GM12878 (cell line): ENCODE measurements around the gene OPCML. TPM values are rescaled to one million over a fixed set of nuclear protein-coding genes. Genes with fewer than 3 reads are reported as not detected.

Source experiments
- ATAC-seq: fragments of 200-7000 bp; cut with Tn5 transposase; 3 replicates; pipeline ENCODE4 v1.9.1; 2020; ENCODE audit warnings: mild to moderate bottlenecking, moderate library complexity
- BruUV-seq: library from RNA; stranded (reverse); fragments of 400-500 nt; replicated peaks from 2 replicates; lab custom pipeline; 2021; lab: Mats Ljungman, UMichigan
- CTCF ChIA-PET: fragments of 300-600 bp; sonication (Branson Sonifier 250); formaldehyde crosslinking; extraction: SDS; loops from one replicate; lab custom pipeline; 2021; ENCODE audit warnings: inconsistent platforms; lab: Yijun Ruan, JAX
- POLR2A ChIA-PET: fragments of 350-600 bp; formaldehyde crosslinking; extraction: SDS; loops from one replicate; lab custom pipeline; 2021; ENCODE audit warnings: inconsistent platforms; lab: Charles Lee
- RAD21 ChIA-PET: fragments of 300-600 bp; sonication (Branson Sonifier 250); formaldehyde crosslinking; loops from one replicate; lab custom pipeline; 2023; ENCODE audit warnings: antibody characterized with exemption; ENCODE audit not compliant: unreplicated experiment; lab: Charles Lee
- SMC1A ChIA-PET: fragments of 300-600 bp; sonication (Branson Sonifier 250); formaldehyde crosslinking; loops from one replicate; lab custom pipeline; 2023; ENCODE audit not compliant: unreplicated experiment, uncharacterized antibody; lab: Charles Lee
- DNase-seq: peaks from one replicate; pipeline ENCODE4 v3.0.0-alpha.2; 2011; ENCODE audit warnings: low read depth, low spot score
- FAIRE-seq: peaks from 3 replicates; lab custom pipeline; 2011; peaks lifted over from hg19 to GRCh38; lab: Jason Lieb, UNC
- H2AFZ ChIP-seq: 2 replicates; pipeline ENCODE4 v1.6.0; 2011; ENCODE audit warnings: low read depth, low read length, control low read depth; ENCODE audit not compliant: control insufficient read depth
- H3K27ac ChIP-seq: 2 replicates; pipeline ENCODE4 v1.5.1; 2011; ENCODE audit warnings: control low read depth; ENCODE audit not compliant: control insufficient read depth, insufficient read depth
- H3K27me3 ChIP-seq, 2 experiments: replicated peaks in 1 of 2; 2 replicates each; pipeline versions ENCODE4 v1.6.0 to v1.6.1; 2011; ENCODE audit warnings: low read length in 1 of 2; ENCODE audit not compliant: control insufficient read depth in 2 of 2, insufficient read depth in 2 of 2
- H3K36me3 ChIP-seq, 2 experiments: 2 replicates each; pipeline ENCODE4 v1.5.1; 2011; ENCODE audit warnings: low read length in 1 of 2; ENCODE audit not compliant: control insufficient read depth in 2 of 2, insufficient read depth in 2 of 2
- H3K4me1 ChIP-seq: 2 replicates; pipeline ENCODE4 v1.6.1; 2011; ENCODE audit warnings: mild to moderate bottlenecking, low read length, moderate library complexity, mixed read lengths; ENCODE audit not compliant: control insufficient read depth, insufficient read depth
- H3K4me2 ChIP-seq: 2 replicates; pipeline ENCODE4 v1.6.0; 2011; ENCODE audit warnings: control low read depth; ENCODE audit not compliant: control insufficient read depth, insufficient read depth
- H3K4me3 ChIP-seq: fragments of 200-600 bp; sonication (generic); 2 replicates; pipeline ENCODE4 v1.5.1; 2016
- H3K79me2 ChIP-seq: 2 replicates; pipeline ENCODE4 v1.6.0; 2011; ENCODE audit warnings: low read length; ENCODE audit not compliant: control insufficient read depth, insufficient read depth
- H3K9ac ChIP-seq: 2 replicates; pipeline ENCODE4 v1.8.0; 2011; ENCODE audit warnings: low read length, control low read depth, mixed read lengths; ENCODE audit not compliant: control insufficient read depth, insufficient read depth
- H3K9me3 ChIP-seq: replicated peaks from 3 replicates; pipeline ENCODE4 v1.5.1; 2011; ENCODE audit warnings: mild to moderate bottlenecking, low read length; ENCODE audit not compliant: control insufficient read depth, insufficient read depth
- H4K20me1 ChIP-seq: 2 replicates; pipeline ENCODE4 v1.6.0; 2011; ENCODE audit not compliant: control insufficient read depth, insufficient read depth
- LARP7 ChIP-seq: fragments of 450-650 bp; IDR thresholded peaks from 2 replicates; pipeline ENCODE4 v1.6.1; 2017; ENCODE audit warnings: mild to moderate bottlenecking
- SUPT20H ChIP-seq: IDR thresholded peaks from 2 replicates; pipeline ENCODE4 v1.6.1; 2011; ENCODE audit warnings: low read depth, mild to moderate bottlenecking, low read length, moderate library complexity, borderline replicate concordance; ENCODE audit not compliant: control insufficient read depth
- ZNF592 ChIP-seq: fragments of 450-650 bp; IDR thresholded peaks from 2 replicates; pipeline ENCODE4 v1.6.1; 2017; ENCODE audit warnings: mild to moderate bottlenecking, moderate library complexity
- ZZZ3 ChIP-seq: IDR thresholded peaks from 2 replicates; pipeline ENCODE4 v1.6.1; 2011; ENCODE audit warnings: low read depth; ENCODE audit not compliant: control insufficient read depth, insufficient read length
- in situ Hi-C: fragments of 300-500 bp; cut with MboI; formaldehyde crosslinking; loops from 9 replicates; pipeline ENCODE4 v1.14.3; 2018; ENCODE audit warnings: mixed read lengths
- intact Hi-C: fragments of 100-400 bp; cut with micrococcal nuclease; formaldehyde crosslinking; loops from one replicate; pipeline ENCODE4 v1.14.2; 2022; ENCODE audit not compliant: unreplicated experiment
- polyA plus RNA-seq, 11 experiments: library from polyadenylated mRNA; depleted of rRNA in 4 of 11; unstranded in 6 of 11; stranded (reverse) in 5 of 11; fragments of >200 nt; fragmentation: Nextera tagmentation in 4 of 11; fragmentation: Illumina TruSeq in 1 of 11; extraction: Ambion mirVana in 4 of 11; extraction: Trizol in 1 of 11; gene quantifications; 1 replicate in 1 of 11; 2 replicates in 10 of 11; pipeline versions ENCODE4 v1.2.1 to v1.2.3, GENCODE V29; 2011 to 2016; ENCODE audit warnings: inconsistent platforms in 2 of 11, missing spikeins in 2 of 11, low read depth in 1 of 11
- total RNA-seq, 4 experiments: library from RNA; depleted of rRNA in 3 of 4; stranded (reverse); fragments of >200 nt in 3 of 4; fragmentation: Illumina TruSeq in 1 of 4; extraction: Trizol in 1 of 4; gene quantifications; 2 replicates each; pipeline versions ENCODE4 v1.2.1 to v1.2.3, GENCODE V29; 2013 to 2021
- TF ChIP-seq, protein P1 (sequence below), 3 experiments: IDR thresholded peaks in 2 of 3; conservative IDR thresholded peaks in 1 of 3; 2 replicates each; pipeline ENCODE4 v1.5.1; 2011; ENCODE audit warnings: low read depth in 3 of 3, low read length in 3 of 3, mild to moderate bottlenecking in 3 of 3, control low read depth in 2 of 3, moderate library complexity in 2 of 3, inconsistent platforms in 1 of 3, mixed read lengths in 1 of 3; ENCODE audit not compliant: control insufficient read depth in 2 of 3, insufficient read depth in 1 of 3; ENCODE audit errors: extremely low read depth in 1 of 3
- TF ChIP-seq, protein P2 (sequence below): fragments of 450-650 bp; formaldehyde crosslinking; IDR thresholded peaks from 2 replicates; pipeline ENCODE4 v1.4.0; 2022; ENCODE audit warnings: mild to moderate bottlenecking, moderate library complexity
- TF ChIP-seq, protein P3 (sequence below): IDR thresholded peaks from 2 replicates; pipeline ENCODE4 v1.6.1; 2011; ENCODE audit warnings: low read depth, low read length, improper control_type of control experiment, borderline replicate concordance
- TF ChIP-seq, protein P4 (sequence below): IDR thresholded peaks from 2 replicates; pipeline ENCODE4 v1.6.1; 2011; ENCODE audit warnings: low read depth, mild to moderate bottlenecking, low read length, moderate library complexity, borderline replicate concordance; ENCODE audit errors: extremely low read depth

Gene OPCML
- total and polyA plus RNA-seq, 10 of the 15 experiments (the other 5 are each of a cell fraction or from before 2014, with no cell fraction given): 0.84 TPM; not detected in 9

GRCh38 chr11:132499661-132500060 lies 1032.6 kb downstream of the OPCML start (continued):
- TF ChIP-seq, protein P1, sequence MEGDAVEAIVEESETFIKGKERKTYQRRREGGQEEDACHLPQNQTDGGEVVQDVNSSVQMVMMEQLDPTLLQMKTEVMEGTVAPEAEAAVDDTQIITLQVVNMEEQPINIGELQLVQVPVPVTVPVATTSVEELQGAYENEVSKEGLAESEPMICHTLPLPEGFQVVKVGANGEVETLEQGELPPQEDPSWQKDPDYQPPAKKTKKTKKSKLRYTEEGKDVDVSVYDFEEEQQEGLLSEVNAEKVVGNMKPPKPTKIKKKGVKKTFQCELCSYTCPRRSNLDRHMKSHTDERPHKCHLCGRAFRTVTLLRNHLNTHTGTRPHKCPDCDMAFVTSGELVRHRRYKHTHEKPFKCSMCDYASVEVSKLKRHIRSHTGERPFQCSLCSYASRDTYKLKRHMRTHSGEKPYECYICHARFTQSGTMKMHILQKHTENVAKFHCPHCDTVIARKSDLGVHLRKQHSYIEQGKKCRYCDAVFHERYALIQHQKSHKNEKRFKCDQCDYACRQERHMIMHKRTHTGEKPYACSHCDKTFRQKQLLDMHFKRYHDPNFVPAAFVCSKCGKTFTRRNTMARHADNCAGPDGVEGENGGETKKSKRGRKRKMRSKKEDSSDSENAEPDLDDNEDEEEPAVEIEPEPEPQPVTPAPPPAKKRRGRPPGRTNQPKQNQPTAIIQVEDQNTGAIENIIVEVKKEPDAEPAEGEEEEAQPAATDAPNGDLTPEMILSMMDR (IDR thresholded peaks at IDR 0.05 in 2 of 3, conservative IDR thresholded peaks at IDR 0.05 in 1 of 3; ENCODE audit: control insufficient read depth in 2 of 3, extremely low read depth in 1 of 3, insufficient read depth in 1 of 3, low read depth in 3 of 3, low read length in 3 of 3): no peak
- TF ChIP-seq, protein P2, sequence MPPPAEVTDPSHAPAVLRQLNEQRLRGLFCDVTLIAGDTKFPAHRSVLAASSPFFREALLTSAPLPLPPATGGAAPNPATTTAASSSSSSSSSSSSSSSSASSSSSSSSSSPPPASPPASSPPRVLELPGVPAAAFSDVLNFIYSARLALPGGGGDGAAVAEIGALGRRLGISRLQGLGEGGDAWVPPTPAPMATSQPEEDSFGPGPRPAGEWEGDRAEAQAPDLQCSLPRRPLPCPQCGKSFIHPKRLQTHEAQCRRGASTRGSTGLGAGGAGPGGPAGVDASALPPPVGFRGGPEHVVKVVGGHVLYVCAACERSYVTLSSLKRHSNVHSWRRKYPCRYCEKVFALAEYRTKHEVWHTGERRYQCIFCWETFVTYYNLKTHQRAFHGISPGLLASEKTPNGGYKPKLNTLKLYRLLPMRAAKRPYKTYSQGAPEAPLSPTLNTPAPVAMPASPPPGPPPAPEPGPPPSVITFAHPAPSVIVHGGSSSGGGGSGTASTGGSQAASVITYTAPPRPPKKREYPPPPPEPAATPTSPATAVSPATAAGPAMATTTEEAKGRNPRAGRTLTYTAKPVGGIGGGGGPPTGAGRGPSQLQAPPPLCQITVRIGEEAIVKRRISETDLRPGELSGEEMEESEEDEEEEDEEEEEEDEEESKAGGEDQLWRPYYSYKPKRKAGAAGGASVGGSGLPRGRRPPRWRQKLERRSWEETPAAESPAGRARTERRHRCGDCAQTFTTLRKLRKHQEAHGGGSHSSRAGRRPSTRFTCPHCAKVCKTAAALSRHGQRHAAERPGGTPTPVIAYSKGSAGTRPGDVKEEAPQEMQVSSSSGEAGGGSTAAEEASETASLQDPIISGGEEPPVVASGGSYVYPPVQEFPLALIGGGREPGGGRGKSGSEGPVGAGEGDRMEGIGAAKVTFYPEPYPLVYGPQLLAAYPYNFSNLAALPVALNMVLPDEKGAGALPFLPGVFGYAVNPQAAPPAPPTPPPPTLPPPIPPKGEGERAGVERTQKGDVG (CRISPR knock-in tag): no peak
- no peak for TF ChIP-seq SUPT20H

GRCh38 chr11:132496341-132496740 lies 1036.0 kb downstream of the OPCML start:
- H3K4me3 ChIP-seq: no peak overlapping the region
- H3K27me3 ChIP-seq: no peaks in the 10 kb centered on the region
- H2AFZ ChIP-seq: no peak overlapping the region
- RAD21 ChIA-PET: no interaction called here
- no peak overlapping the region for H3K9ac ChIP-seq
- no peaks in the 10 kb centered on the region for H4K20me1 ChIP-seq
- intact Hi-C loops: no loop called here
- H3K27ac ChIP-seq: no peak overlapping the region
- no peaks in the 10 kb centered on the region for H3K9me3 ChIP-seq
- no peak for ATAC-seq
- no peaks in the 10 kb centered on the region for H3K79me2 ChIP-seq
- no peaks in the 10 kb centered on the region for H3K36me3 ChIP-seq
- SMC1A ChIA-PET: no interaction called here
- DNase-seq: no peak
- in situ Hi-C loops: no loop called here
- CTCF ChIA-PET: no interaction called here
- no peaks in the 10 kb centered on the region for H3K4me1 ChIP-seq
- FAIRE-seq: no peak
- no peak overlapping the region for H3K4me2 ChIP-seq
- POLR2A ChIA-PET: no interaction called here
- no TSS peak for BruUV-seq
- TF ChIP-seq LARP7 (no peak), ZZZ3 (no peak), ZNF592 (no peak)
- TF ChIP-seq, protein P3, sequence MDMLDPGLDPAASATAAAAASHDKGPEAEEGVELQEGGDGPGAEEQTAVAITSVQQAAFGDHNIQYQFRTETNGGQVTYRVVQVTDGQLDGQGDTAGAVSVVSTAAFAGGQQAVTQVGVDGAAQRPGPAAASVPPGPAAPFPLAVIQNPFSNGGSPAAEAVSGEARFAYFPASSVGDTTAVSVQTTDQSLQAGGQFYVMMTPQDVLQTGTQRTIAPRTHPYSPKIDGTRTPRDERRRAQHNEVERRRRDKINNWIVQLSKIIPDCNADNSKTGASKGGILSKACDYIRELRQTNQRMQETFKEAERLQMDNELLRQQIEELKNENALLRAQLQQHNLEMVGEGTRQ: no peak
- TF ChIP-seq, protein P4, sequence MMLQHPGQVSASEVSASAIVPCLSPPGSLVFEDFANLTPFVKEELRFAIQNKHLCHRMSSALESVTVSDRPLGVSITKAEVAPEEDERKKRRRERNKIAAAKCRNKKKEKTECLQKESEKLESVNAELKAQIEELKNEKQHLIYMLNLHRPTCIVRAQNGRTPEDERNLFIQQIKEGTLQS: no peak
